HG03457 (cell line): ENCODE data around the gene B4GALNT1.
"Not testable (repeated sequence)": the region's sequence is repeated elsewhere in the genome, so short reads cannot be mapped to it uniquely, and the experiment has no call there.

Experiments
- ATAC-seq: cut with Tn5 transposase; IDR thresholded peaks from one replicate; pipeline ENCODE4 v1.9.1; 2021; ENCODE audit warnings: moderate number of reproducible peaks; ENCODE audit not compliant: unreplicated experiment

Gene B4GALNT1

DNA sequence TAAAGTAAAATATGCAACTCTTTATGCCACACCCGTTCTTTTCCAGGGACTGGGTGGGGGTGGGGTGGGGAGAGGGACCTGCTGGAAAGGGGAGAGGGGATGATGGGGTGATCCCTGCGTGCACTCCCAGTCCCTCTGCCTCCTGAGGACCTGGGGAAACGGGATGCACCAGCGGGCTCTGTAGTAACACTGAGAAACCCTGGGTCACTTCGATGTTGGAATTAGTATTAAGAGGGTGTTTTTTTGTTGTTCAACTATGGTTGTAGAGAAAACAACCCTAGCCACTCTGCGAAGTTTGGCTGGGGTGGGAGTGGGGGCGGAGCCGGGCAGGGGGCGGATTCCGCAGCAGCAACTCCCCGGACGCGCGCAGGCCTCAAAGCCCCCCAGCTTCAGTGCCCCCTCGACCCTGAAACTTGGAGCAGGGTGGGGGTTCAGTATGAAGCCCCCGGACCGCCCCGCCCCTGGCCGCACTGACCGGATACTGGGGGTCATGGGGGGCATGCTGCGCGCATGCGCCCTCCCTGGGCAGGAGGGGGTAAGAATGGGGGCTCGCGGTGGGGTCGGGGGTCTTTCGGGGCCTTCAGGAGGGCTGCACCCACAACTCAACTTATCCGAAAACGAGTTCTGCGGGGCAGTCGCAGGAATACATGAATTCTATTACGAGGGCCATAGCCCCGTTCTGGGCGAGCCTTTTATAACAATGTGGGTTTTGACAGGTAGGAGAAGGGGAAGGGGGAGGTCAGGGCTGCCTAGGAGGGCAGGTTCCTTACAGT is 23.0 kb downstream of the B4GALNT1 start:
- no peak for ATAC-seq

DNA sequence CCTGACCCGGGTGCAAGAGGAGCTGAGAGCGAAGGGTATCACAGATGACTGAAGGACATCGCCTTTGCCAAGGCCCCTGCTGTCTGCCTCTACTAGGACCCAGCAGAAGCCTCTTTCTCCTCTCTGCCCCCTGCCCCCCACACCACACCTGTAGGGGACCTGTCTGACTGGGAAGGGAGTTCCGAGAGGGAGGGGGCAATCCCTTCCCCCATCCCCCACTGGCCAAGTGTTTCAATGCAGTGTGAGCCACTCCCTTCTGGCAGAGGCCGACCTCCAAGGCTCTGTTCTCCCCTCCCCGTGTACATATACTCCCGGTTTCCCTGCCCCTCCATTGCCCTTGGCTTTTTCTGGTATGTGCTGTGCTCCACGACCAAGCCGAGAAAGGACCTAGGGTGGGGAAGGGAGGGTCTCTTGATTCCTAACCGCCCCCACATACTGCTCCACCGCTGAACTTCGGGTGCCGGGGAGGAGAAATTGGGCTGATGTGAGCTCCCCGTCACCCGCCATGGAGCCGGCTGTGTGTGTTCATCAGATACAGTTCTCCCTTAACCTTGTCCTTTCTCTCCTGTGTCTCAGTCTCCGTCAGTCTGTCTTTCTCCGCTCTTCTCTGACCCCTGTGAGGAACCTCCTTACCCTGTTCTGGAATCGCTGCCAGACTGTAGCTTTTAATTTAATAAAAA is 23.8 kb downstream of the B4GALNT1 start:
- no peak for ATAC-seq

DNA sequence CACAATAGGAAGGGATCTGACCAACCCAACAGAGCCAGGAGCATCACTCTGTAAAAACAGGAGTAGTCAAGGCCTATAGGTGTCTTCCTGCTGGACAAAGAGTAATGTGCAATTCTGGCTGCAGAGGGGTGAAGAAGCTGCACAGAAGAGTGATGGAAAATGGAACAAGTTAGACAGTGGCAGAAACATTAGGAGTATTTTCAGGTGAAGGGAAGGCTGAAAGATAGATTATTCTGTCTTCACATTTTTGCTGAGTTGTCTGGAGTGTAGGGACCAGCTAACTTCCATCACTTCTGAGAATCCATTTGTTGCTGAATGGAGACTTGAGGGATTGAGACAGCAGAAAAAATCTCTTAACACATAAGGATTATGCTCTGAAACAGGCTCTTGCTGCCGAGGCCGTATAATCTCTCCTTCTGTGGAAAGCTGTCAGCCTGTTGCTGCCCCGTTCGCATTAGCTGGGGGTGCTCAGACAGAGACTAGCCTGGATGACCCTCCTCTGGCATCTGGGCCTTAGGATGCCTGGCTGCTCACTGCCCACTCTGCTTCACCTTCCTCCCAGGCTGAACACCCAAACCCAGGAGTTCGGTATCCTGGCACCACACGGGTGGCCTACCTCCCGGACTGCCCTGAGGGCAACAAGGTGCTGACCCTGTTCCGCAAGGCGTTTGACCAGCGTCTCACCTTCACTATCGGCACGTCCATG is 24.9 kb downstream of the B4GALNT1 start:
- ATAC-seq: no peak

DNA sequence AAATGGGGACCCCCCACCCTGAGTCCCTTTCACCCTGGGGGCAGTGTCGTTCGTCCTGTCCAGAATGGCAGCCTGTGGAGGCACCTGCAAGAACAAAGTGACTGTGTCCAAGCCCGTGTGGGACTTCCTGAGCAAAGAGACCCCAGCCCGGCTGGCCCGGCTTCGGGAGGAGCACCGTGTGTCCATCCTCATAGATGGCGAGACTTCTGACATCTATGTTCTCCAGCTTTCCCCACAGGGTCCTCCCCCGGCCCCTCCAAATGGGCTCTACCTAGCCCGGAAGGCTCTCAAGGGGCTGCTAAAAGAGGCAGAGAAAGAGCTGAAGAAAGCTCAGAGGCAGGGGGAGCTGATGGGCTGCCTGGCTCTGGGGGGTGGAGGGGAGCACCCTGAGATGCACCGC is 26.2 kb downstream of the B4GALNT1 start:
- ATAC-seq: no peak

DNA sequence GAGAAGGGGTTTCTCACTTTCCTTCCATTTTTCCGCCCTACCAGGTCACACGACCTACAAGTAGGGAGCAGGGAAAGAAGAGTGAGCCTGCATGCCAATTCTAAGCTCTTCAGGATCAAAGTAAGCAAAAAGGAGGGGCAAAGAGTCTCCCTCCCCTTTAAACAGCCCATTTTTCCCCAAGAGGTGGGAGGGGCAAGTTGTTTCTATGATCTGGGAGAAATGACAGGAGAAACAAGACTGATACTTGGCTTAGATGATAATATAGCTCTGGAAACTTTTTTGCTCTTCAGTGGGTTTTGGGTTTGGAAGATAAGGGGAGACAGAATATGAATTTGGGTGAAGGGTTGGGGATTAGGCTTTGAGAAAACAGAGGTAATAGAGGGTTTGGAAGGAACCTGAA is 26.6 kb downstream of the B4GALNT1 start:
- ATAC-seq: no peak

DNA sequence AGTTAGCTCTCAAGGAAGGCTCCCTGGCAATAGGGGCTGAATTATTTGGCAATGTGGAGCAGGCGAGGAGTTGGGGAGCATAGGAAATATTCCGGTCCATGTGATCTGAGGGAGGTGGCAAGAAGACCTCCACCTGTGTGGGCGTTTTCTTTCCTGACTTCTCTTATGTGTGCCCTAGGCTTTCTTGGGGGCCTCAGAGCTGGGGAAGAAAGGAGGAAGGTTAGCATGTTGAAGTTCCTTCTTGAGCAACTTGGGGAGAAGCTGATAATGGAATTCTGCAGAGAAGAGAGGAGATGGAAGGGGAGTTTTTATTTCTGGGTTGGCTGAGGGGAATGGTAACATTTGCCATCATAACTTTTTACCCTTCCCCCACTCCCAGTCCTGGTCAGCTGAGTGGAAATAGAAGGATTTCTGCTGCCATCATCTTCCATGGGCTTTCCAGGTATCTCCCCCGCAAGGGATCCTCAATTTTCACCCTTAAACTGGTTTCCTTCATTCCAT is 27.1 kb downstream of the B4GALNT1 start:
- no peak for ATAC-seq

DNA sequence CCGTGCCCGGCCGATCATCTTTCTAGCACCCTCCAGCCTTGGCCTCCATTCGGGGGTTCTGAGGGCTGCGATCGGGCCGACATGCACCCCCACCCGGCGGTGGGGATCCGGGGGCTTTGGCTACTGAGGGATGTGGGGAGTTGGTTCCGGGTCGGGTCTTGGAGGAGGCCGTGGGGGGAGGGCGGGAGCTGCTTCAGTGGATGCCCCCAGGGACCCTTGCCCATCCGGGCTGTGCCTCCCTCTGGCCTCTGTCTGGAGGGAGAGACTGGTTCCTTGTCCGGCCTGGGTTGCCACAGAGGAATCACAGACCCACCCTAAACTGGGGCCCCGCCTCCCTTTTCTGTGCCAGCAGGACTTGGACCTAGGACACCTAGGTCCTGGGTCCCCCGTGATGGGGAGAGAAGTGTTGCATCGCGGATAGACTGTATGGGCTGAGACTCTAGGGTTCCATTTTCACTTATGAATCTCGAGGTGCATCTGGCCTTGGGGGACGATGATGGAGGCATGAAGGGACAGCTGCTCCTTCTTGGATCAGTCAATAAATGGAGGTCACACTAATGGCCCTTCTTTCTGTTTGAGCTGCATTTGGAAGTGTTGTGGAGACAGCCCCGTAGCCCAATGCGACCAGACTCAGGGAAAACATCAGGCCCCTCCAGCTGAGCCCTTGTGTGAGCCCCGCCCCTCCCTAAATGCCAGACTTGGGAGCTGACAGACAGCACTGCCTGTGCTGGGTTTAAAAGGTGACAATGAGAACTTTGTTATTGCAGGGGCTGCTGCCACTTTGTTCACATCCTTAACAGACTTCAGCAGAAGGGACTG is 27.8 kb downstream of the B4GALNT1 start:
- no peak for ATAC-seq

DNA sequence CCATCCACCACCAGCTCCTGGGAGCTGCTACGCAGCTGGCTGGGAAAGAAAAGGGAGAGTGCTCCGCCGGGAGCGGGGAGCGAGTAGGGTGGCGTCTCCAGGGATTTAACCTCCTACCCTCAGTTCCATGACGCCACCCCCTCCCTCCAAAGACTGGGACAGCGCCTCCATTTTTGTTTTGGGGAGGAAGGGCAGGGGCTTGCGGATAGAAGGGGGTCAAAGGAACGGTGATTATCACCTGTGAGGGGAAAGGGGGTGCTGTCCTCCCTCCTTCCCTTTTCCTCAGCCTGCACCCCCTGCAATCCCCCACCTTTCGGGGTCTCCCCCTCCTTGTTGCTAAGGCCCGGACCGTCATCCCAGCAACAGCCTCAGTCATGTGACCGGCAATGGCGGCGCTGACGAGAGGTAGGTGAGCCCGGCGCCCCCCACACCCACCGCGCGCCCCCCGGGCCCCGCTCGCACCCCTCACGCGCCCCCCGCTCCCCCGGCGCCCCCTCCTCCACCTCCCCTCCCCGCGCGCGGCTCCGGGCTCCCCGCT is 28.5 kb downstream of the B4GALNT1 start, which contains the start of gene DTX3:
TSS of gene DTX3 (plus strand) at position 371 of the 538 bp plus-strand sequence. CDS start 1,694 bp downstream, outside the sequence.
- no peak for ATAC-seq

DNA sequence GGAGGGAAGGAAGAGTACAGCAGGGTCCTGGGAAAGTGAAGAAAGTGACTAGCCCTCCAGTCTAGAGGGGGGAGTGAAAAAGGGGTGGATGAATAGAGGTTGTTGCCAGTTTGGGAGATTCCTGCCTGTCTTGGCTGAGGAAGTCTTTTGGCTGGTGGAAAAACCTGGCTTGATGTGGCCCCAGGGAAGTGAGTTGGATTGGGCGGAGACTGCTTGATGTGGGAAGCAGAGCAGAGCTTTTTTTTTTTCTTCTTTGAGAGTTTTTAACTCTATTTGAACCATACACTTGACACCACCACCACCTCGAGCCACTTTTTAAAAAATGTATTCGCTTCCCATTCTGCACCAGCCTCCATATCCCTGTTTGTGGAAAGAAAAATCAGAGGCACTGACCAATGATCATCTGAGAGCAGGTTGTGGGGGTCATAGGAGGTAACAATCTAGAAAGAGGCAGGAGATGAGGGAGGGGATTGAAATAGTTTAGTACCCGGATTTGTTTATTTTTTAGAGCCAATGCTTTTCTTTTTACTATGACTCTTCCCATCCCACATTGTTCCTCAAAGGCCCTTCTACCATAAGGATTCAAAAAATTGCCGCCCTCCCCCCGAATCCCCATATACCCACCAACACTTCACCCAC is 29.1 kb downstream of the B4GALNT1 start:
- ATAC-seq: no peak

DNA sequence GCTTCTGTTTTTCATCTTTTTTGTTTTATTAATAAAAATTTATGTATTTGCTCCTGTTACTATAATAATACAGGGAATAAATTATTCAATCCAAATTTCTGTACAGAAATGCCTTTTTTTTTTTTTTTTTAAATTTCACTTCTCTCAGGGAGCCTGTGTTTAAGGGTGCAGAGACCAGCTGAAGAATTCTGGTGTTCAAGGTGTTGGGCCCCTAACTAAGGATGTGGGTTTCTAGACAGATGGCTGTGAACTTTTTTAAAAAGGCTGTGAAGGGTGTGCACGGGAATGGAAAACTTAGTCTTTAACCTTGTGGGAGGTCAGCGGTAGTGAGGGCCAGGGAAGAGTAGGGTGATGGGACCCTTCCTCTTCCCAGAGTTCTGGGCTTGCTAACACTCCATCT is 29.7 kb downstream of the B4GALNT1 start:
- ATAC-seq: no peak

DNA sequence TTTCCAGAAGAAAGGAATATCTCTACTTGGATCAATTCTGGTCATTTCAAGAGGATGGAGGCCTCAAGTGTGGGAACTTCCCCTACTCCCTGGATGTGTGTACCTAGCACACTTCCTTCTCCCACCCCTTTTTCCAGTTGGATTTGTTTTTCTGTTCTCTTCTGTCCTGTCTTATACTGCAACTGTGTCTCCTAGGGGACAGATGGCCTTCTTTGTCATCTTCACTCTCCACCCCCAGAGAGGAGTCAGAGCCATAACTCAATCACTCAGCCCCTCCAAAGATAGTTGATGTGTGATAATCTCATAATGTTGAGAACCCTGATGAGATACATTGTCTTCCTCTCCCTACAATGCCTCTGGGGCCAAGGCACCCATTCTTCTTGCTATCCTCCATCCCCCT is 30.5 kb downstream of the B4GALNT1 start:
- ATAC-seq: no peak

DNA sequence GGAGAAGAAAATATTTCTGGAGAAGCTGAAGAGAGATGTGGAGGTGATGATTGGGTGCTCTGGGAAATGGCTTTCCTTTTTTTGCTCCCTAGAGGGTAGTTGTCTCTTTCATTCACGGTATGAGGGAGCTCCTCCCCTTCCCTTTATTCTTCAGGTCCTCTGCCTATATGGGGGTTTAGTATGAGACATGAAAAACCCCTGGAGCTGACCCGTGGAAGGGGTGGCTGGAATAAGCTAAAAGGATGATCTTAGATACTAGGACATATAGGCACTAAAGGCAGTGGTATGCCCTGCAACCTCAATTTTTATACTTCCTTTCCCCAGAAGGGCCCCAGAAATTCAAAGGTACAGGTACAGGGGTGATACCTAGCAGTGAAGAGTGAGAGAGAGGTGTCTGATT is 32.6 kb downstream of the B4GALNT1 start:
- ATAC-seq: no peak

DNA sequence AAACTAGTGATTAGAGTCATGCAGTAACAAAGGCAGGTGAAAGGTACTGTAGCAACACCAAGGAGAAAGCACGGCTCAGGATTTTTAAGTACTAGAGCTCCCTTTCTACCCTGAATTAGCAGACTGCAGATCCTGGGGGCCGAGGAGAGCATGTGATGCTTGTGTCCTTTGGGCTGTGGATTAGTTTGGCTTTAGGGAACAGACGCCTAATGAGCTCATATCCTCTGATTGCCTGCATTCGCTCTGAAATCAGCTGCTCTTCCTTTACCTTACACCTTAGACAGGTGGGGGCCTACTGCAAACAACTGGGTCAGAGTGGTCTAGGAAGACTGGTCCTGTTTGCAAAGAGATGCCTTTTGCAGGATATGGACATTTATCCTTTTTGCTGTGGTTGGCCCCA is 39.8 kb downstream of the B4GALNT1 start:
- no peak for ATAC-seq

DNA sequence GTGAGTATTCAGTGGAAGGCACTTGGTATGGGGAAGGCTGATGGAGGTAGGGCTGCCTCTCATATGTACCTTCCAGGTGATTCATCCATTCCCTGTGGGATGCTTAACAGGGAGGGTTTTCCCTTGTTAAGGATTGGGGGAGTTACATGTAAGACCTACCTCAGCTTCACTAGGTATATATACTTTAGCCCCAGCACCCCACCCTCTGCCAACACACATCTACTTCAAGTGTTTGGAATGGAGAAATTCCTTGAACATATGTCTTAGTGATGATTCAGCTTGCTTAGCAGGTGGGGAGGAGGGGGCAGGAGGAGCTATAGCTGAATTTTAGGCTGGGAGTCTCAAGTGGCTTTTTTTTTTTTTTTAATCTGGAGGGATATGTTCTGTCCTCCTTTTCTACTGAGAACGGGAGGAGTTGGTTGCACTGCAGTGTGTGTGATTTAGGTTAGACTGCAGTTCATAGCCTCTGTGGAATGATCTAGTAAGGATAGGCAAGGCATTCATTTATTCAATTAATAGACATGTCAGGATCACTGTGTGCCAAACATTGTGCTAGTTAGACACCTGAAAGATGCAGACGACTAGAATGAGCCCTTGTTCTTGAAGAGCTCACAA is 40.3 kb downstream of the B4GALNT1 start:
- no peak for ATAC-seq

DNA sequence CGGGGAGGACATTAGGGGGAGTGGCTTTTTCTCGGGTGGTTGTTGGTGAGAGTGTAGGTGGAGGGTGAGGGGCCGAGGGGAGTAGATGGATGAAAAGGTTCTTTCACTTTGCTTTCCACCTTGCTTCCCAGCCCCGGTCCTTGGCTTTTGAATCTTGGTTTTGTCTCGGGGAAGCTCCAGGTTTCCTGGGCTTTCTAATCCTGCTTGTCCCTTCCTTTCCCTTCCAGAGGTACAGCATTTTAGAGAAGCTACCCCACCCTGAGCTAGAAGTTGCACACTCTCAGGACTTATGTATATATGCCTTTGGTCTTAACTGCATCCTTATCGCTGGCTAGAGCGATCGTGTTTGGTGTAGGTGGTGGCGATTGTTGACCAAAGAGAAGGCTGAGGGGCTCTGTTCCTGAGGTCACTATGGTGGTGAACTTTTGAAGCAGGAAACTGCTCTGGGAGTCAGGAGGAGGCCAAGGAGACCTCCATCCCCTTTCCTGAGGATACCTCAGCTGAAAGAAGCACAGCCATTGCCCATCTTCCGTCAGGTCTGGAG is 41.1 kb downstream of the B4GALNT1 start:
- no peak for ATAC-seq

DNA sequence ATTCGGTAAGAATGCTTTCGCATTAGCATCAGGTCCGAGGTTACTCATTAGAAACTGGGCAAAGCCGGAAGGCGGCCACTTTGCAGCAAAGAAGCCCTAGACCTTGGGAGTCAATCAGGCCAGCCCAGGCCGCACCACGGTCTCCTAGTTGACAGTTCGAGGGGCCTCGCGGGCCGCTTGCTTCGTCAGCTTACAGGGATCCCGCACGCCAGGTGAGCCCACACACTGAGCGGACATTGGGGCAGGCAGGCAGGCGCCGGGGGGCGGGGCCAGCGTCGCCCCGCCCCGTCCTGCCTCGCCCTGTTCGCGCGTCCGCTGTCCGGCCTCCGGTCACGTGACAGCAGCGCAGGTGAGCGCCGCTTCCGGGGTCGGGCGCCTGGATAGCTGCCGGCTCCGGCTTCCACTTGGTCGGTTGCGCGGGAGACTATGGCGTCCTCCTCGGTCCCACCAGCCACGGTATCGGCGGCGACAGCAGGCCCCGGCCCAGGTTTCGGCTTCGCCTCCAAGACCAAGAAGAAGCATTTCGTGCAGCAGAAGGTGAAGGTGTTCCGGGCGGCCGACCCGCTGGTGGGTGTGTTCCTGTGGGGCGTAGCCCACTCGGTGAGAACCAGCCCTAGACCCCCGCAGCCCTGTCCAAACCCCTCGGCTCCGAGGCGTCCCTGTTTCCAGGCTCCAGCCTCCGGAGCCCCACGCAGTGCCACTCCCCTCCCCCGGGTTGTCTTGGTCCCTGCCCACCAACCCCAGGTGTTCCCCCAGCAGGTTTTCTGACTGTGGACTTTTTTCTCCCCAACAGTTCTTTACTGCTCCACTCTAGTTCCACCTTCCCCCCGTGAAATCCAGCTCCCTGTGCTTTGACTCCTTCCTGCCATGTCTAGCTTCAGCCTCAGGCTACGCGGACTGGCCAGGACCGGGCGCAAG is 41.9 kb downstream of the B4GALNT1 start, which contains the start of gene PIP4K2C:
TSS of gene PIP4K2C (plus strand) at position 329 of the 918 bp plus-strand sequence. CDS start at position 427, 98 bp downstream.
- ATAC-seq: peak; percentile 75

DNA sequence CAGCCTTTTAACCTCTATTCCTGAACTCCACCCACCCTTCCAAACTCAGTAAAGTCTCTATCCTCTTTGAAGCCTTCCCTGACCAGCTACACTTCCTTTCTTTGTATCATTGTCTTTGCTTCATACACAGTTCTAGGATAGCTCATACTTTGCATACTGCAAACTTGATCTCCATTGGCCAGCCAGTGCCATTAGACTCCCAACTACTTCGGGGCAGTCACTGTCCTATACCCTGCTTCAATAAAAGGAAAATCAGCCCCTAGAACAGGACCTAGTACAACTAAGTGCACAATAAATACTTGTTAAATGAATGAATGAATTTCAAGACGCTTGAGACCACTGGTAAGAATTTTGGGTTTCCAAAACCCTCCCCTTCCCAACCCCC is 42.5 kb downstream of the B4GALNT1 start:
- no peak for ATAC-seq

DNA sequence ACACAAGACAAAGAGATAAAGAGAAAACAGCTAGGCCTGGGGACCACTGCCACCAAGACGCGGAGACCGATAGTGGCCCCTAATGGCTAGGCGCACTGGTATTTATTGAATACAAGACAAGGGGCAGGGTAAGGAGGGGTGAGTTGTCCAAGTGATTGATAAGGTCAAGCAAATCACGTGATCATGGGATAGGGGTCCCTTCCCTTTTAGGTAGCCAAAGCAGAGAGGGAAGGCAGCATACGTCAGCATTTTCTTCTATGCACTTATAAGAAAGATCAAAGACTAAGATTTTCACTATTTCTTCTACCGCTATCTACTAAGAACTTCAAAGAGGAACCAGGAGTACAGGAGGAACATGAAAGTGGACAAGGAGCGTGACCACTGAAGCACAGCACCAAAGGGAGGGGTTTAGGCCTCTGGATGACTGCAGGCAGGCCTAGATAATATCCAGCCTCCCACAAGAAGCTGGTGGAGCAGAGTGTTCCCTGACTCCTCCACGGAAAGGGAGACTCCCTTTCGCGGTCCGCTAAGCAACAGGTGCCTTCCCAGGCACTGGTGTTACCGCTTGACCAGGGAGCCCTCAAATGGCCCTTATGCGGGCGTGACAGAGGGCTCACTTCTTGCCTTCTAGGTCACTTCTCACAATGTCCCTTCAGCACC is 43.9 kb downstream of the B4GALNT1 start:
- not testable (repeated sequence) for ATAC-seq
